HCT116 (cell line): ENCODE measurements around the gene SPATA20.

Experiments used
- EGR1 ChIP-seq: IDR thresholded peaks from 2 replicates; pipeline ENCODE4 v1.6.1; 2012; ENCODE audit warnings: low read depth
- TCF7L2 ChIP-seq: IDR thresholded peaks from 2 replicates; pipeline ENCODE4 v1.7.0; 2011; ENCODE audit warnings: borderline replicate concordance, inconsistent platforms; ENCODE audit not compliant: insufficient read depth, insufficient read length; ENCODE audit errors: extremely low read depth

- TF ChIP-seq TCF7L2: no peak
- no peak for TF ChIP-seq EGR1
These were observed 56.4 kb downstream of the SPATA20 start for GRCh38 chr17:50603340-50603739.
